ENCODE data around the gene ARHGEF16. TPM values are rescaled to one million over a fixed set of nuclear protein-coding genes. Genes with fewer than 3 reads are reported as not detected.

Gene ARHGEF16
- total RNA-seq, 2 experiments from 2014 or later, result not detected

DNA sequence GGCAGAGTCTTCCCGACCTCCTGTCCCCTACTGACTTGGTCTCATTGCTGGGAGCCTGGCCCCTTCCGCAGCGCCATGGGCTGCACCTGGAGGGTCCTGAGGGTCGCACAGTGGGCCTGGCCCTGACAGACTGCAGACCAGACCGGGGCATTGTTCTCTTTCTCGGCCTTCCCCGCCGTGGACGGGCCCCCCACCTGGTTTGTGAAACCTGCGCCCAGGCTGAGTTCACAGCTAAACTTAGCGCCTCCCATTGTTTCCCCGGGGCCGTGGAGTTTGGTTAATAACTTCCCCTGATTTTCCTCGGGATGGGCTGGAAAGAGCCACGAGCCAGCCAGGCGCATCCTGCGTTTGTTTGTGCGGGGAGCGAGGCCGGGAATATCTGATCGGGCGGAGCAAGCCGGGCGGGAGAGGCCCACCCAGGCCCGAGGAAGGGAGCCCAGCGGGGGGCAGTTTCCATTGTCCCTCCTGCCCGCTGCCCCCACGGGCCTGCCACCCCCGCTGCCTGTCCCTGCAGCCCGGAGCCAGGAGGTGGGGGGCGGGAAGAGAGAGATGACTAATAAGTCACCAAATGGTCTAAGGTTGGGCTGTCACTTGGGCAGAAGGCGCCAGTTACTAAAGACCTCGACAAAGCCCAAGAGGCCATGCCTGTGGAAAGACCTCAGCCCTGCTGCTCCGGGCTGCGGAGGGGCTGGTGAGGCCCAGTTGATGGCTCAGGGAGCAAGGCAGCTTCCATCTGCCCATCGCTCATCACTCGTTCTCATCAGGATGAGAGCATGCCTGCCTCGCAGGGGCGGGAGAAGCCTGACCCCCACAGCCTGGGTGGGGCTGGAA lies 39.0 kb upstream of the ARHGEF16 start:
- Mint-ChIP-seq H3K27me3 (no peaks in the 10 kb centered on the region), H3K36me3 (no peaks in the 10 kb centered on the region), H3K9me3 (no peaks in the 10 kb centered on the region), H3K4me3 (no peak overlapping the region), H3K4me1 (no peaks in the 10 kb centered on the region), H3K27ac (no peak overlapping the region)
- POLR2A ChIA-PET, result no interaction called here
- ATAC-seq (ENCODE audit: low read depth) (no peak), DNase-seq (no peak)

DNA sequence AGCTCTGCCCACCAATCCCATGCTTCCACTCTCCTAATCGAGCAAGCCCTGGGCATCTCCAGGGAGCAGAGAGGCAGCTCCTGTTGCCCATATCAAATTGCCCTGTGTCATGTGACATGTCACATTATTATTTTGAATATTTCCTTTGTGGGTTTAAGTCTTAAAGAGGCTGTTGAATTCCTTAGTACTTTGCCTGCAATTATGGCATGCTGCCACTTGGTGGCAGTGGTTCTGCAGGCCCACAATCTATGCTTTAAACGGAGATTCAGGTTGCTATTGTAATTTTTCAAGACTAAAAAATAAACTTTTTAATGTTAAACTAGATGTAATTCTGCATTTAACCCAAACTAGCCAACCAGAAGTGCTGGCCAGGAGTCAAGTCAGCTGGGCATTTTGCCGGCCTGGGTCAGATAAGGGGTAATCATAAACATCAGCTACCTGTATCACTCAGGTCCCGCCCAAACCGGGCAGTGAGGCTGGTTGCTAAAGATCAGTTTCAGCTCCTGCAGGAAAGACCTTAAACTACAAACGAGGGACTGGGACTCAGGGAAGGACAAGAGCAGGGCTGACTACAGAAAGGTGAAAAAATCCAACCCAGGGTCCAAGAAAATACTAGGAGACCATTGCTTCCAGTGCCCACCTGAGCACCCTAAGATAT lies 37.3 kb upstream of the ARHGEF16 start:
- Mint-ChIP-seq H3K4me1 (peaks cover 6% of the 10 kb centered on the region), H3K4me3 (no peak overlapping the region), H3K27me3 (no peaks in the 10 kb centered on the region), H3K9me3 (no peaks in the 10 kb centered on the region), H3K36me3 (no peaks in the 10 kb centered on the region), H3K27ac (no peak overlapping the region)
- ATAC-seq (ENCODE audit: low read depth) (no peak), DNase-seq (no peak)
- POLR2A ChIA-PET, result no interaction called here

DNA sequence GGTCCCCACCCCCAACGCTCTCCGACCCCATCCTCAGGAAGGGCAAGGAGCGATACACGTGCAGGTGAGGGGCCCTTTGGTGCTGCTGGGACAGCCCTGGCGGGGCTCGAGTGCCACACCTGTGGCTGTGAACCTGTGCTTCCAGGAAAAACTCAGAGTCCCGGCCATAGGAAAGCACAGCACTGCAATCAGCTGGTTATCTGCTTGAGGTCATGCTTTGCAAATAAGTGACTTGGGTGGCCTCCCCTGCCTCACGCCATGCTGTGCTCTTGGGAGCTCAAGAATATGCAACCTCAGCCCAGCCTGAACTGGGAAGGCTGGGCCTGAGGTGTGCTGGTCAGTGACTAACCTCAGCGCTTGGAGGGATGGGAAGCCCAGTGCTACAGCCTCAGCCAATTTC lies 36.5 kb upstream of the ARHGEF16 start:
- no peaks in the 10 kb centered on the region for H3K9me3 Mint-ChIP-seq
- H3K36me3 Mint-ChIP-seq, result no peaks in the 10 kb centered on the region
- peaks cover 6% of the 10 kb centered on the region for H3K4me1 Mint-ChIP-seq
- no peak overlapping the region for H3K4me3 Mint-ChIP-seq
- DNase-seq (no peak), ATAC-seq (ENCODE audit: low read depth) (no peak)
- POLR2A ChIA-PET, result no interaction called here
- no peaks in the 10 kb centered on the region for H3K27me3 Mint-ChIP-seq
- H3K27ac Mint-ChIP-seq, result no peak overlapping the region

DNA sequence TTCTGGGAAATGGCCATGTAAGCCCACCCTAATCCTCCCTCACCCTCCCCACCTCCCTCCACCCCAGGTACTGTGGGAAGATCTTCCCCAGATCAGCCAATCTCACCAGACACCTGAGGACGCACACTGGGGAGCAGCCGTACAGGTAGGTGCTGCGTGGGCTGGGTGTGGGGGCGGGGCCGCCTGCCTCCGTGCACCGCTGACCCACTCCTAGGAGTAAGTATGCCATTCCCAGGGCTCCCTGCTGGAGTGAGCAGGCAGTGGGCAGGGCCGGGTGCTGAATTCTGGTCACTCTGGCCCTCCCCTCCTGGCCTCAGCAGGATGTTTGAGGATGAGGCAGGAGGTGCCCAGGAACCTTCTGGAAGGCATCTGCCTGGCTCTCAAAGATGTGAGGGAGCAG lies 35.9 kb upstream of the ARHGEF16 start:
- DNase-seq (no peak), ATAC-seq (ENCODE audit: low read depth) (no peak)
- POLR2A ChIA-PET, result no interaction called here
- Mint-ChIP-seq H3K27me3 (no peaks in the 10 kb centered on the region), H3K4me1 (peaks cover 6% of the 10 kb centered on the region), H3K9me3 (no peaks in the 10 kb centered on the region), H3K4me3 (no peak overlapping the region), H3K36me3 (no peaks in the 10 kb centered on the region), H3K27ac (no peak overlapping the region)

DNA sequence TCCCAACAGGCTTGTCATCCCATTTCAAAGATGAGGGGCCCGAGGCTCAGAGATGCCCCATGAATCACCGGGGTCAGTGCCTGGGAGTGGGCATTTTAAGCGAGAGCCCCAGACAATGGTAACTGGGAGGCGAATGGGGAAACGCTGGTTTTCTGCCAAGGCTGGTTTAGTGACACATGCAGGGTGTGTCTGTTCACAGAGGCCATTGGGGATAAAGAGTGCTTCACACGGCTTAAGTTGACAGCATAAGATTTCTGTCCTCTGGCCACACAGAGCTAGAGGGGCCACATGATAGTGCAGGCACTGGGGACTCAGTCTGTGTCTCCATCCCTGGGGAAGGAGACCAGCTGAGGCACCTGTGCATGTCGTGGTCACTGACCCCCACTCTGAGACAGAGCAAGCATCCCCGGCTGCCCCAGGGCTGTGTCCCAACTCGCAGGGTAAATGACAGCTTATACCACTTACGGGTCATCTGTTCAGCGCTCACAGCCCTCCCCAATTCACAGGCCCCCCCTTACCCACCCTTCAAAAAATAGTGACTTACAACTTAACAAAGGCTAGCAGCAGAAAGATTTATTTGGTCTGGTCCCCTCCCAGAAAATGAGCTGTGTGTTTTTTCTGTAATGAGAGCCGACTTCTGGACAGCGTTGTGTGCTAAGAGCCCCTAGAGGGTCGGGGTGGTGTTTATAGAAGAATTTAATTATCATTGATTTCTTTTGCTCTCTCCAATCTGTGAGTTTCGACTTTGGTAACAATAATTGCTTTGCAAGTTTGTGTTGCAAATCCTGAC lies 34.9 kb upstream of the ARHGEF16 start:
- DNase-seq (no peak), ATAC-seq (ENCODE audit: low read depth) (no peak)
- POLR2A ChIA-PET, result no interaction called here
- no peak overlapping the region for H3K27ac Mint-ChIP-seq
- no peak overlapping the region for H3K4me3 Mint-ChIP-seq
- H3K36me3 Mint-ChIP-seq, result no peaks in the 10 kb centered on the region
- no peaks in the 10 kb centered on the region for H3K9me3 Mint-ChIP-seq
- H3K4me1 Mint-ChIP-seq, result peaks cover 6% of the 10 kb centered on the region
- no peaks in the 10 kb centered on the region for H3K27me3 Mint-ChIP-seq

DNA sequence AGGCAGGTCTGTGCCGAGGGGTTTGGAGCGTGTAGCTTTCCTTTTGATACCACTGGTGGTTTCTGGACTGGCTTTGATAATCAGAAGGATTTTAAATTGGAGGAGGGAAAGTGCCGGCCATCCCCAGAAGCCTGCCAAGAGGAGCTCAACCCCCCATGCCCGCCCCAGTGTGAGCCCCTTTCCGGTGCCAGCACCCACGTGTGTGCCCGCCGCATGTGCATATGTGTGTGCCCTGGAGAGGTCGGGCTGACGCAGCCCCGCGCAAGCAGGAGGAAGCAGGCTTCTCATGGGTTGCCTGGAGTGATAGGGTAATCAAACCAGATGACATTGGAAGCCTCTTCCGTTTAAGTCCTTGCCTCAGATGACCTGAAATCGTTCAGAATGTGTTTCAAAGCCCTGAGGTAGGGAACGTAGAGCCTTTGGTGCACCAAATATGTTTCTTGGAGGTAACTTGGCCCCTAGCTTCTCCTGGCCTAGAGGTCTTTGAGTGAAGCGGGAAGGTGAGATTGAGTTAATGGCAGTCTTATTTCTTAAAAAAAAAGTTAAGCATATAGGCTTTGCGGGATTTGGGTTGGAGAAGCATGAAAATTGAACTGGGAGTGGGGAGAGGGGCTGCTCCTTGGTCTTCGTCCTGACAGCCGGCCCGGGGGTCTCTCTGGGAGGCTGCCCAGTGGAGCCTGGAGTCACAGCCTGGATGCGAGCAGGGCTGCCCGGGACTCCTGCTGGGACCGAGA lies 34.1 kb upstream of the ARHGEF16 start:
- Mint-ChIP-seq H3K36me3 (no peaks in the 10 kb centered on the region), H3K27ac (no peak overlapping the region), H3K4me3 (no peak overlapping the region), H3K9me3 (no peaks in the 10 kb centered on the region), H3K27me3 (no peaks in the 10 kb centered on the region), H3K4me1 (peaks cover 6% of the 10 kb centered on the region)
- DNase-seq (no peak), ATAC-seq (ENCODE audit: low read depth) (no peak)
- POLR2A ChIA-PET, result no interaction called here

DNA sequence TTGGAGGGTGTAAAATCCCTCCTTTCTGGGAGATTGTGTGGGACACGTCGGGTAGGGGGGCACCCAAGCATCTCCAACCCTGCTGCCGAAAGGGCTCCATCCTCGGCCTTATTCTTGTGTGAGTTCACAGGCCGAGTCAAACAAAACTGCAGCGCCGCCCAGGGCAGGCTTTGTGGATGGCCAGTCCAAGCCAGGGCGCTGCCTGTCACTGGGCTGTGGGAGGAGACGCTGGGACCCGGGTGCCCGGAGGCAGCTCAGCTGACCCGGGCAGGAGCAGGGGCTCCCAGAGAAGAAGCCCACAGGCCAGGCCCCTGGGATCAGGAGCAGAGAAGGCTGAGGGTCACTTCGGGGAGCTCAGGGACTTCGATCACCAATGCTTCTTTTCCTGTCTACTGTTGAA lies 31.8 kb upstream of the ARHGEF16 start:
- Mint-ChIP-seq H3K4me3 (no peak overlapping the region), H3K9me3 (no peaks in the 10 kb centered on the region), H3K4me1 (peaks cover 6% of the 10 kb centered on the region), H3K36me3 (no peaks in the 10 kb centered on the region), H3K27me3 (no peaks in the 10 kb centered on the region), H3K27ac (no peak overlapping the region)
- no peak for DNase-seq
- POLR2A ChIA-PET, result no interaction called here
- no peak for ATAC-seq (ENCODE audit: low read depth)

DNA sequence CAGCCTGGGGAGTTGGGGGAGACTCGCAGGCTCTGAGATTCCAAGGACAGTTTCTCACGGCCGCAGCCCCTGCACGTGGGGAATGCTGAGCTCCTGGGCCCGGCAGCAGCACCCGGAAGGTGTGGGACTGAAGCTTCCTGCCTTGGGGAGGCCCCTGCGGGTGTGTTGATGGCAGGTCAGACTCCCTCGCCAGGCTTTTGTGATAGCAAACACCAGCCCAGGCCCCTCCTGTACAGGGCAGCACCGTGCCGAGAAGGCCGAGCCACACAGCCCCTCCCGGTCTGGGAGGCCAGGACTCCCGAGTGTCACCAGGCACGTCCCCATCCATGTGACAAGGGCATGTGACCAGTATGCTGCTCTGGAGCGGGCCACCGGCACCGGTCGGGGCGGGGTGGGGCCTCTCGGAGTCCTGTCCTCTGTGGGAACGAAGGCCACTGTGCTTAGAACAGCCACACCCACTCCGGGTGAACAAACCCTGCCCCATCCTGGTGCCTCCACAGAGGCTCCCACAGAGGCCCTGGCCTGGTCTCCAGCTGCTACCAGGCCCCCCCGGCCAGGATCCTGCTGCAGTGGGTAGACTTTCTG lies 31.1 kb upstream of the ARHGEF16 start:
- no peaks in the 10 kb centered on the region for H3K36me3 Mint-ChIP-seq
- peaks cover 6% of the 10 kb centered on the region for H3K4me1 Mint-ChIP-seq
- POLR2A ChIA-PET, result no interaction called here
- H3K27ac Mint-ChIP-seq, result no peak overlapping the region
- ATAC-seq (ENCODE audit: low read depth) (no peak), DNase-seq (no peak)
- no peaks in the 10 kb centered on the region for H3K9me3 Mint-ChIP-seq
- no peak overlapping the region for H3K4me3 Mint-ChIP-seq
- no peaks in the 10 kb centered on the region for H3K27me3 Mint-ChIP-seq

DNA sequence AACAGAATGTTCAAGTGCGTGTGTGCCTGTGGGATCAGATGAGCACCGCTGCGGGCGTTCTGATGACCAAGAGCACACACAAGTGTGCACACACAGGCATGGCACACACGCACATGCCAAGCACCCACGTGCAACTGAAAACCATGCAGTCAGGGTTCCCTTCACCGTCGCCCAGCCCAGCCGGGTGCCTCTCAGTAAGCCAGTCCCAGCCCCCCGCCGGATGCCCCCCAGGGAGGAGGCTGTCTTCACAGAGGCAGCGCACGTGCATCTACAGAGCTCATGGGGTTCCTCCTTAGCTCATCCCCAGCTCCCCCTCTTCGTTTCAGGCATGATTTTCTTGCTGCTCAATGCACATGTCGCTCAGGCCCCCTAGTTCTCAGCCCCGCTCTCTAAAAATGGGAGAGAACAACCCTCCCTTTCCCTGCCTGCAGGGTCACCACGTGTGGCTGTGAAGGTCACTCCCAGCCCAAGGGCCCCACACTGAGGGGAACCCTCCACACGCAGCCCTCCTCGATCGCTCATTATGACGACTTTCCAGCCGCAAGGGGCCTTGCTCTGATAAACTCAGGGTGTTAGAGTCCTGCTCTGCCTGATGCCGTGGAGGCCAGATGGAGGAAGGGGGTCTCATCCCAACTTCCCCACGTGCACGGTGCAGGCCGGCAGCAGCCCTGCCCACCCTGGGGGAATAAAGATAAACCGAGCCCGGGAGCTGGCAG lies 30.4 kb upstream of the ARHGEF16 start:
- H3K9me3 Mint-ChIP-seq, result no peaks in the 10 kb centered on the region
- no peaks in the 10 kb centered on the region for H3K27me3 Mint-ChIP-seq
- H3K4me1 Mint-ChIP-seq, result peaks cover 6% of the 10 kb centered on the region
- H3K36me3 Mint-ChIP-seq, result no peaks in the 10 kb centered on the region
- POLR2A ChIA-PET, result no interaction called here
- H3K4me3 Mint-ChIP-seq, result no peak overlapping the region
- DNase-seq (no peak), ATAC-seq (ENCODE audit: low read depth) (no peak)
- no peak overlapping the region for H3K27ac Mint-ChIP-seq

DNA sequence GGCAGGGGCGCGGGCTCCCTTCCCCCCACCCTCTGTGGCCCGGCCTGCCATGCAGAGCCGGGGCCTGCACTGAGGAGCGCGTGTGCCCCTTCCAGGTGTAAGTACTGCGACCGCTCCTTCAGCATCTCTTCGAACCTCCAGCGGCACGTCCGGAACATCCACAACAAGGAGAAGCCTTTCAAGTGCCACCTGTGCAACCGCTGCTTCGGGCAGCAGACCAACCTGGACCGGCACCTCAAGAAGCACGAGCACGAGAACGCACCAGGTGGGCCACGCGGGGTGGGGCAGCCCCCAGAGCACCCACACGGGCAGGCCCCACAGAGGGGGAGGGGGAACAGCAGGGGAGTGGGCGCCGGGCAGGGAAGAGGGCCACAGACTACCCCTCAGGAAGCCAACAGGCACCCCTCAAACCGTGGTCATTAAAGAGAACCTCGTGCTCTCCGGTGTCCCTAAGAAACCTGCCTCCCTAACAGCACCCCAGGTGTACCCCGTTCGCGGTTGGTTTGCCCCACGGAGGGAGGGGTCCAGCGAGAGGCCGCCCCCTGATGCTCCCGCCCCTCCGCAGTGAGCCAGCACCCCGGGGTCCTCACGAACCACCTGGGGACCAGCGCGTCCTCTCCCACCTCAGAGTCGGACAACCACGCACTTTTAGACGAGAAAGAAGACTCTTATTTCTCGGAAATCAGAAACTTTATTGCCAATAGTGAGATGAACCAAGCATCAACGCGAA lies 28.8 kb upstream of the ARHGEF16 start:
- ATAC-seq (ENCODE audit: low read depth), result no peak
- Mint-ChIP-seq H3K4me1 (peaks cover 6% of the 10 kb centered on the region), H3K4me3 (no peak overlapping the region), H3K27me3 (no peaks in the 10 kb centered on the region), H3K9me3 (no peaks in the 10 kb centered on the region), H3K27ac (no peak overlapping the region), H3K36me3 (no peaks in the 10 kb centered on the region)
- POLR2A ChIA-PET, result no interaction called here
- DNase-seq, result no peak

DNA sequence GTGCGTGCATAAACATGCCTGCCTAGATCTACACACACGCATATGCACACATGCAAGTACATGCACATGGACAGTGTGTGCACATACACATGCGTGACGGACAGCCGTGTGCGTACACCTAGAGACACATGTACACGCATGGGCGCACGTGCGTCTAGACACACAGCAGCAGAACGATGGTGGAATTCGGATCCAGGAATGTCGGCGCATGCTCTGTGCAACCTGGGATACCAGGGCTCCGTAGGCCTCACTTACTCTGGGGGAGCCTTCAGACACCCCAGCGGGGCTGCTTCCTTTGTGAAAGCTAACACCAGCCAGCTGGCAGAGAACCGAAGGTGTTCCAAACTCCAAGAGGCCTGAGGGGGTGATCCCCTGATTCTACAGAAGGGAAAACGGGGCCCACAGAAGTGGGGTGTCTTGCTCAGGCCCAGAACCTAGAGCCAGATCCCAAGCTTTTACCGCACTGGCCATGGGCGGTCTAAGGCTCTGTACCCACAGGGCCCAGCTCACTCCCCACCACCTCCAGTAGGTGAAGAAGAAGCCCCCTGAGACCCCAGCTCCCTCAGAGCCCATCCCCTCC lies 27.4 kb upstream of the ARHGEF16 start:
- Mint-ChIP-seq H3K27me3 (no peaks in the 10 kb centered on the region), H3K36me3 (no peaks in the 10 kb centered on the region), H3K4me1 (peaks cover under 1% of the 10 kb centered on the region), H3K27ac (no peak overlapping the region), H3K4me3 (no peak overlapping the region), H3K9me3 (no peaks in the 10 kb centered on the region)
- DNase-seq (no peak), ATAC-seq (ENCODE audit: low read depth) (no peak)
- POLR2A ChIA-PET, result no interaction called here

Data from activated naive CD8-positive, alpha-beta T cell treated with anti-CD3 and anti-CD28 coated beads, Interleukin-2, amount 10 ng/mL, durations not matched to agents 7 days and 5 days (primary cell).